Sigmoid colon (tissue), 7 donors: Measurements from ENCODE around the gene ELOVL7. TPM values are rescaled to one million over a fixed set of nuclear protein-coding genes. Genes with fewer than 3 reads are reported as not detected.

Experiments used
- DNase-seq: peaks from one replicate; pipeline ENCODE4 v3.0.0-alpha.2; 2019
- H3K27ac ChIP-seq, 4 donors: fragments of 200-600 bp; sonication (generic); one replicate each; pipeline ENCODE4 v1.5.1; 2016 to 2019; ENCODE audit warnings: mild to moderate bottlenecking in 1 of 4
- H3K27me3 ChIP-seq, 3 donors: fragments of 200-600 bp; sonication (generic); one replicate each; pipeline ENCODE4 v1.5.1; 2019; ENCODE audit warnings: mild to moderate bottlenecking in 1 of 3
- H3K36me3 ChIP-seq, 4 donors: fragments of 200-600 bp; sonication (generic); one replicate each; pipeline ENCODE4 v1.5.1; 2016 to 2019
- H3K4me1 ChIP-seq, 4 donors: fragments of 200-600 bp; sonication (generic); one replicate each; pipeline ENCODE4 v1.5.1; 2017 to 2019
- H3K4me3 ChIP-seq, 4 donors: fragments of 200-600 bp; sonication (generic); one replicate each; pipeline ENCODE4 v1.5.1; 2017 to 2019; ENCODE audit warnings: mild to moderate bottlenecking in 2 of 4, moderate library complexity in 1 of 4
- H3K9me3 ChIP-seq, 4 donors: fragments of 200-600 bp in 3 of 4; sonication (generic) in 3 of 4; one replicate each; pipeline versions ENCODE4 v1.5.1 to v1.6.1; 2013 to 2019
- CTCF ChIP-seq, 4 experiments: fragments of 450-650 bp in 3 of 4; fragments of 200-600 bp in 1 of 4; IDR thresholded peaks; one replicate each; pipeline ENCODE4 v1.5.1; 2016 to 2019; ENCODE audit warnings: antibody characterized with exemption in 4 of 4, mild to moderate bottlenecking in 3 of 4, moderate library complexity in 2 of 4
- EP300 ChIP-seq, 4 donors: sonication (generic); formaldehyde crosslinking; IDR thresholded peaks; one replicate each; pipeline ENCODE4 v1.6.1; 2017; ENCODE audit warnings: antibody characterized with exemption in 4 of 4
- POLR2A ChIP-seq, 2 donors: fragments of 450-650 bp; IDR thresholded peaks; one replicate each; pipeline ENCODE4 v1.6.1; 2016; ENCODE audit warnings: antibody characterized with exemption in 2 of 2, mild to moderate bottlenecking in 2 of 2, moderate library complexity in 2 of 2
- POLR2AphosphoS5 ChIP-seq, 4 donors: sonication (generic); formaldehyde crosslinking; IDR thresholded peaks; one replicate each; pipeline ENCODE4 v1.6.1; 2017; ENCODE audit warnings: antibody characterized with exemption in 4 of 4
- WGBS, 2 donors: extraction: QIAGEN DNeasy Blood & Tissue Kit; methylation state at CpG; one replicate each; pipeline ENCODE4 v1.1.7; 2013; 5-methylcytosine and 5-hydroxymethylcytosine counted together
- intact Hi-C: fragments of 100-400 bp; cut with DNase I; formaldehyde crosslinking; loops from one replicate; pipeline ENCODE4 v1.15.1; 2023
- polyA plus RNA-seq, 3 donors: library from polyadenylated mRNA; stranded (reverse); fragments of 200-250 nt; gene quantifications; one replicate each; pipeline ENCODE4 v1.2.3, GENCODE V29; 2013
- total RNA-seq, 4 donors: library from RNA; depleted of rRNA; stranded (reverse); fragments of >200 nt; gene quantifications; one replicate each; pipeline ENCODE4 v1.1.0, GENCODE V29; 2016
- donor health status: healthy with polysubstance abuse.
- donor health status: Bipolar disorder and iron deficiency.
- donor health status: healthy.

Gene ELOVL7
- total and polyA plus RNA-seq, 7 donors, result 1.2 to 8.9 (median 2.5) TPM

DNA sequence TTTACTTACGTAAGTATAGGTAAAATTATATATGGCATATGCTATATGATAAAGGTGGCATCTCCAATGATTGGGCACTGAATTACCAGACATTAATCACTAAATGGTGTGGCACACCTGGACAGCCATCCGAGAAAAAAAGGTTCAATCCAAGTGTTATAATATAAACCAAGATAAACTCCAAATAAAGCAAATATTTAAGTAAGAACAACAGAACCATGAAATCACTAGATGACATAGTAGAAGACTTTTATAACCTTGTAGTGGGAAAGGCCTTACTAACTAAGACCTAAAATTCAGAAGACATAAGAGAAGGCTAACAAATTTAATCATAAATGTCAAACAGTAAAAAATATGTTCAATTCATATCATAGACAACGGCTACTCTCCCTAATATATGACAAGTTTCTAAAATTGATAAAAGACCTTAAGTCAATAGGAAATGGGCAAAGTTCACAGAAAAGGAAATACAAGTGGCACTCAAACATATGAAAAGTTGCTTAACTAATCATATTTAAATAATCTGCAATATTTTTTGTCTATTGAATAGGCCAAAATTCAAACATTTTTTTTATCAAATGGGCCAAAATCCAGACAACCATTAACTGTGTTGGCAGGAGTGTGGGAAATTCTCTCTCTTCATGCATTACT lies 55.1 kb downstream of the ELOVL7 start:
- intact Hi-C loops, result no loop called here
- Histone ChIP-seq H3K4me1 (no peaks in the 10 kb centered on the region), H3K27me3 (no peaks in the 10 kb centered on the region), H3K9me3 (no peaks in the 10 kb centered on the region), H3K27ac (no peak overlapping the region), H3K4me3 (no peak overlapping the region), H3K36me3 (no peaks in the 10 kb centered on the region)
- WGBS, 2 donors, result 41 to 79% methylated on average over 3 of the region's 3 CpGs
- TF ChIP-seq POLR2AphosphoS5 (IDR thresholded peaks at IDR 0.05), result no peak
- TF ChIP-seq CTCF (IDR thresholded peaks at IDR 0.05), result no peak
- TF ChIP-seq POLR2A (IDR thresholded peaks at IDR 0.05), result no peak
- TF ChIP-seq EP300 (IDR thresholded peaks at IDR 0.05), result no peak
- DNase-seq, result no peak

DNA sequence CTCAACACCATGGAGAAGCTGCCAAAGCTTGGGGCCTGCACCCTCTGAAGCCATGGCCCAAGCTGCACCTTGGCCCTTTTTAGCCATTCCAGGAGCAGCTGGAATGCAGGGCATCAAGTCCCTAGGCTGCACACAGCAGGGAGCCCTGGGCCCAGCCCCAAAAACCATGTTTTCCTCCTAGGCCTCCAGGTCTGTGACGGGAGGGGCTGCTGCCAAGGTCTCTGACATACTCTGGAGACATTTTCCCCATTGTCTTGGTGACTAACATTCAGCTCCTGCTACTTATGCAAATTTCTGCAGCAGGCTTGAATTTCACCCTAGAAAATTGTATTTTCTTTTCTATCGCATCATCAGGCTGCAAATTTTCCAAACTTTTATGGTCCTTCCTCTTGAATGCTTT lies 64.6 kb downstream of the ELOVL7 start:
- Histone ChIP-seq H3K36me3 (no peaks in the 10 kb centered on the region), H3K27ac (no peak overlapping the region), H3K27me3 (no peaks in the 10 kb centered on the region), H3K4me3 (no peak overlapping the region), H3K9me3 (peaks cover 0 to 5% (median 0%) of the 10 kb centered on the region in 4 donors), H3K4me1 (no peaks in the 10 kb centered on the region)
- intact Hi-C loops, result no loop called here
- WGBS, 2 donors, result 91 to 95% methylated on average over 2 of the region's 2 CpGs
- no peak for DNase-seq
- TF ChIP-seq EP300 (IDR thresholded peaks at IDR 0.05) (no peak), CTCF (IDR thresholded peaks at IDR 0.05) (no peak), POLR2A (IDR thresholded peaks at IDR 0.05) (no peak), POLR2AphosphoS5 (IDR thresholded peaks at IDR 0.05) (no peak)

- Histone ChIP-seq H3K36me3 (no peaks in the 10 kb centered on the region), H3K9me3 (peaks cover 0 to 5% (median 0%) of the 10 kb centered on the region in 4 donors), H3K27ac (no peak overlapping the region), H3K27me3 (no peaks in the 10 kb centered on the region), H3K4me3 (no peak overlapping the region), H3K4me1 (no peaks in the 10 kb centered on the region)
- WGBS, 2 donors, result 84 to 85% methylated on average over 1 of the region's 1 CpG
- no peak for TF ChIP-seq POLR2A (IDR thresholded peaks at IDR 0.05)
- no peak for TF ChIP-seq CTCF (IDR thresholded peaks at IDR 0.05)
- no peak for TF ChIP-seq POLR2AphosphoS5 (IDR thresholded peaks at IDR 0.05)
- no peak for TF ChIP-seq EP300 (IDR thresholded peaks at IDR 0.05)
- intact Hi-C loops, result no loop called here
- DNase-seq, result no peak
These were observed 67.7 kb downstream of the ELOVL7 start for GRCh38 chr5:60776343-60776742.

- DNase-seq, result no peak
- Histone ChIP-seq H3K4me3 (no peak overlapping the region), H3K9me3 (no peaks in the 10 kb centered on the region), H3K27ac (no peak overlapping the region), H3K27me3 (no peaks in the 10 kb centered on the region), H3K36me3 (no peaks in the 10 kb centered on the region), H3K4me1 (no peaks in the 10 kb centered on the region)
- no peak for TF ChIP-seq POLR2AphosphoS5 (IDR thresholded peaks at IDR 0.05)
- TF ChIP-seq EP300 (IDR thresholded peaks at IDR 0.05), result no peak
- no peak for TF ChIP-seq POLR2A (IDR thresholded peaks at IDR 0.05)
- intact Hi-C loops, result no loop called here
- WGBS, 2 donors, result 80 to 87% methylated on average over 6 of the region's 6 CpGs
These were observed 78.9 kb downstream of the ELOVL7 start for GRCh38 chr5:60765019-60765709.

- Histone ChIP-seq H3K27me3 (no peaks in the 10 kb centered on the region), H3K4me3 (no peak overlapping the region), H3K4me1 (no peaks in the 10 kb centered on the region), H3K9me3 (no peaks in the 10 kb centered on the region), H3K36me3 (no peaks in the 10 kb centered on the region), H3K27ac (no peak overlapping the region)
- intact Hi-C loops, result no loop called here
- TF ChIP-seq POLR2A (IDR thresholded peaks at IDR 0.05), result no peak
- TF ChIP-seq POLR2AphosphoS5 (IDR thresholded peaks at IDR 0.05), result no peak
- no peak for TF ChIP-seq CTCF (IDR thresholded peaks at IDR 0.05)
- no peak for TF ChIP-seq EP300 (IDR thresholded peaks at IDR 0.05)
- 73 to 84% methylated on average over 3 of the region's 3 CpGs for WGBS, 2 donors
- no peak for DNase-seq
These were observed 81.0 kb downstream of the ELOVL7 start for GRCh38 chr5:60763061-60763460.
